GM12878 (cell line): Measurements from ENCODE around the gene FRYL. TPM values are rescaled to one million over a fixed set of nuclear protein-coding genes. Genes with fewer than 3 reads are reported as not detected.

Experiments used
- KDM1A ChIP-seq: fragments of 200-600 bp; sonication (generic); IDR thresholded peaks from 2 replicates; pipeline ENCODE4 v1.6.1; 2016; ENCODE audit warnings: borderline replicate concordance
- KLF5 ChIP-seq: fragments of 450-650 bp; IDR thresholded peaks from 2 replicates; pipeline ENCODE4 v1.6.1; 2014; ENCODE audit warnings: mild to moderate bottlenecking; ENCODE audit not compliant: partially characterized antibody
- MEF2A ChIP-seq: IDR thresholded peaks from 2 replicates; pipeline ENCODE4 v1.6.1; 2011; ENCODE audit warnings: low read depth, mild to moderate bottlenecking, low read length, moderate library complexity; ENCODE audit not compliant: insufficient read depth
- NKRF ChIP-seq: fragments of 450-650 bp; conservative IDR thresholded peaks from 2 replicates; pipeline ENCODE4 v1.6.1; 2017; ENCODE audit warnings: mild to moderate bottlenecking, moderate library complexity
- SMC3 ChIP-seq: IDR thresholded peaks from 2 replicates; pipeline ENCODE4 v1.6.1; 2011; ENCODE audit warnings: low read length, improper control_type of control experiment, borderline replicate concordance
- USF2 ChIP-seq: IDR thresholded peaks from 2 replicates; pipeline ENCODE4 v1.6.1; 2011; ENCODE audit warnings: low read depth, low read length, improper control_type of control experiment, borderline replicate concordance
- ZBED1 ChIP-seq: IDR thresholded peaks from 2 replicates; pipeline ENCODE4 v1.6.1; 2016; ENCODE audit warnings: borderline replicate concordance
- polyA plus RNA-seq, 11 experiments: library from polyadenylated mRNA; depleted of rRNA in 4 of 11; unstranded in 6 of 11; stranded (reverse) in 5 of 11; fragments of >200 nt; fragmentation: Nextera tagmentation in 4 of 11; fragmentation: Illumina TruSeq in 1 of 11; extraction: Ambion mirVana in 4 of 11; extraction: Trizol in 1 of 11; gene quantifications; 1 replicate in 1 of 11; 2 replicates in 10 of 11; pipeline versions ENCODE4 v1.2.1 to v1.2.3, GENCODE V29; 2011 to 2016; ENCODE audit warnings: inconsistent platforms in 2 of 11, missing spikeins in 2 of 11, low read depth in 1 of 11
- total RNA-seq, 4 experiments: library from RNA; depleted of rRNA in 3 of 4; stranded (reverse); fragments of >200 nt in 3 of 4; fragmentation: Illumina TruSeq in 1 of 4; extraction: Trizol in 1 of 4; gene quantifications; 2 replicates each; pipeline versions ENCODE4 v1.2.1 to v1.2.3, GENCODE V29; 2013 to 2021
- TF ChIP-seq, protein P1 (sequence below): fragments of 450-650 bp; IDR thresholded peaks from 2 replicates; pipeline ENCODE4 v1.6.1; 2014; ENCODE audit warnings: mild to moderate bottlenecking

Gene FRYL
- total and polyA plus RNA-seq, 10 of the 15 experiments (the other 5 are each of a cell fraction or from before 2014, with no cell fraction given): 10.3 to 50.6 (median 28.7) TPM

GRCh38 chr4:48654015-48654664, 125.9 kb downstream of the FRYL start (continued):
- TF ChIP-seq KLF5: no peak
- TF ChIP-seq USF2: no peak
- no peak for TF ChIP-seq KDM1A
- TF ChIP-seq, protein P1, sequence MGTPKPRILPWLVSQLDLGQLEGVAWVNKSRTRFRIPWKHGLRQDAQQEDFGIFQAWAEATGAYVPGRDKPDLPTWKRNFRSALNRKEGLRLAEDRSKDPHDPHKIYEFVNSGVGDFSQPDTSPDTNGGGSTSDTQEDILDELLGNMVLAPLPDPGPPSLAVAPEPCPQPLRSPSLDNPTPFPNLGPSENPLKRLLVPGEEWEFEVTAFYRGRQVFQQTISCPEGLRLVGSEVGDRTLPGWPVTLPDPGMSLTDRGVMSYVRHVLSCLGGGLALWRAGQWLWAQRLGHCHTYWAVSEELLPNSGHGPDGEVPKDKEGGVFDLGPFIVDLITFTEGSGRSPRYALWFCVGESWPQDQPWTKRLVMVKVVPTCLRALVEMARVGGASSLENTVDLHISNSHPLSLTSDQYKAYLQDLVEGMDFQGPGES: no peak
- no peak for TF ChIP-seq SMC3
- no peak for TF ChIP-seq NKRF
- no peak for TF ChIP-seq ZBED1
- no peak for TF ChIP-seq MEF2A
